Stimulated activated CD4-positive, alpha-beta T cell treated with anti-CD3 and anti-CD28 coated beads, TNF-alpha, amount 100 ng/mL, for 48 hours (primary cell): ENCODE data around the gene NKAIN2.

Experiments used
- DNase-seq, 3 donors: peaks; one replicate each; pipeline ENCODE4 v3.0.0-alpha.2; 2020; ENCODE audit warnings: low read depth in 3 of 3

The NKAIN2 gene

GRCh38 chr6:124822204-124822613 is 1018.5 kb downstream of the NKAIN2 start:
- DNase-seq, result no peak

DNA sequence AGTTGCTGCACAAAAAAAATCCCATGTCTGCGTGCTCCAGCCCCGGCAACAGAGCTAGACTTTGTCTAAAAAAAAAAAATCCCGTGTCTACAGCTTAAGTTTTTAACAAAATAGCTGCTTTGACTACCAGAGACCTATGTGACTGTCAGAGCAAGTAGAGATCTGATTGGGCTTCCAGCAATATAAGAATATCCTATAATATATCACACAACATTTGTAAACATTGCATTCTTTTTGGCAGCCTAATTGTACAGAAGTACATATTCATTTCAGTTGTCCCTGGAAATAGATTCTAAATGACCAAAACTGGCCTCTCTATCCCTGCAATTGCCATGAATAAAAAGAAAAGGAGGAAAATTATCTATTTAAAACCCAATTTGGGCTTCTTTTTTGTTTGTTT is 1019.1 kb downstream of the NKAIN2 start:
- DNase-seq, result no peak

DNA sequence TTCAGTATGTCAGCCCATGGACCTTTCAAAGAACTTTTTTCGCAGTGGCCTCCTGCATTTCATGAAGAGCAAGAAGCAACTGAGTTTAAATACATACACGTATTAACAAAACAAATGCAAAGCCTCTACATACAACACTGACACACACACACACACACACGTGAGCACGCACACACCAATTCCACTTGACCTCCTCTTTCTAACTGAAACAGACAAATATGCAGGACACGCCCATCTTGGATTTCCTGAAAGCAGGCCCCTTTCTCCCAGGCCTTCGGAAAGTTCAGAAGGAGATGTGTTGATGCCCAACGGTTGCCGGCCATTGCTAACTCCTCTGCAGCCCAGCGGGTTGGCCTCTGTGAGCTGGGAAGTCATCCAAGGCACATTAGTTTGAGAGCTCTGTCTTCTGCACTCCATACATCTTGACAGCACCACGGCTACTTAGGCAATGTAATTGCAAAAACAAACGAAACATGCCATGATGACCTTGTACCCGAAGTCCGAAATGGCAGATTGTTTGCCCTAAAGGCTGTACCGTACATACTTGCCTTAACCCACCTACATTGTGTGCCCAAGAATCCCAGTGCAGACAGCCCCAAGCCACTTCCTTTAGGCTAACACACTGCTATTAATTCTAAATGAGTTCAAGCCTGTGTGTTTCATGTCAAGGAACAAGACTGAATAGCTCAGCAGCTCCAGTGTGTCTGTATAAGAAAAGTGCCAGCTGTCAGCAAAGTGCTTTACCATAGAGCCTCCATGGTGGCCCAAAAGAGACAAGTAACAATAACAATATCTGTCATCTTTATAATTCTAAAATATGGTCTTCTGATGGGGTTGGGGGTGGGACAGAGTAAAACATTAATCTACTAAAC is 1019.8 kb downstream of the NKAIN2 start:
- no peak for DNase-seq

DNA sequence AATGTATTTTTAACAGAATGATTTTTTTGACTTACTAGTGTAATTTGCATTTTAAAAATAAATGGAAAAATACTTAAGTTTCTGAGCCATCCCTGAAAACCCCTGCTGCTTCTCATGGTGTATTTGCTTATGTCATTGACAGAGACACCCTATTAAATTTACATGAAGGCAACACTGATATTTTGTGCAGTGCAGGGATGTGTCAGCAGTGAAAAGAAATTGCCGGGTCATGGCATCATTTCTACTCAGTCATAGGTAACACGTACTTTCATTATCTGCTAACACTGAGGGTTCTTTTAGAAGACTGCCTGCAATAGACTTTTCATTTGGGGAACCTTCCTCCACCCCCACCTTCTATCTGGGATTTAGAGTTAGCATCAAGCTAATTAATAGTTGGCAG is 1021.9 kb downstream of the NKAIN2 start:
- no peak for DNase-seq

DNA sequence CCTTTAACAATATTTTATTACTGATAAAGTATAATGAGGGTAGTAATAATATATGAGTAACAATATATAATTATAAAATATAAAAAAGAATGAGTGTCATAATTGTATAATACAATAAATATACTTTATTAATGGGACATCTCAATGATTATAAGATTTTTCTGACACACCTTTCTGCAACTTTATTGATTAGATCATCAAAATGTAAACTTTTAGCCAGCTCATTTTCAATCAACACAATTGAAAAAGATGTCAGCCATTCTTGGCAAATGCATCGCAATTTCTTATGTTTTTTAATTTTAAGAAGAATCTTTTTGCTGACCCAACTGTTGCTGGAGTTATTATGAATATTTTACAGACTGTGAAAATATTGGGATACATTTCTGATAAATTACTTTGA is 1026.2 kb downstream of the NKAIN2 start:
- DNase-seq, result no peak

DNA sequence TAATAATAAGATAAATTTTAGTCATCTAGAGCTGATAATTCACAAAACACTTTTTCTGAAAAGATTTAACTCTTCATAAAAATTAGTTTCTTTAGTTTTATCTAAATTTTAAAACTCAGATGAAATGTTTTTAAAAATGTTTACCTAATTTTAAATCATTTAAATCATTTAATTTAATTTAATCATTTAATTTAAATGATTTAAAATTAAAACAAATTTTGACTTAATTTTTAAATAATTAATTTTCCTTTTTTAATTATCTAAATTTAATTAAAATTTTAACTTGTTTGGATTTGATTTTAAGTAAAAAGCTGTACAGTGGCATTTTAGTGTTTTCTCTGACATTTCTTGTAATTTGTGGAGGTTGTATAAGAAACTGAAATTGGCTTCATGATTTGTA is 1026.8 kb downstream of the NKAIN2 start:
- no peak for DNase-seq

DNA sequence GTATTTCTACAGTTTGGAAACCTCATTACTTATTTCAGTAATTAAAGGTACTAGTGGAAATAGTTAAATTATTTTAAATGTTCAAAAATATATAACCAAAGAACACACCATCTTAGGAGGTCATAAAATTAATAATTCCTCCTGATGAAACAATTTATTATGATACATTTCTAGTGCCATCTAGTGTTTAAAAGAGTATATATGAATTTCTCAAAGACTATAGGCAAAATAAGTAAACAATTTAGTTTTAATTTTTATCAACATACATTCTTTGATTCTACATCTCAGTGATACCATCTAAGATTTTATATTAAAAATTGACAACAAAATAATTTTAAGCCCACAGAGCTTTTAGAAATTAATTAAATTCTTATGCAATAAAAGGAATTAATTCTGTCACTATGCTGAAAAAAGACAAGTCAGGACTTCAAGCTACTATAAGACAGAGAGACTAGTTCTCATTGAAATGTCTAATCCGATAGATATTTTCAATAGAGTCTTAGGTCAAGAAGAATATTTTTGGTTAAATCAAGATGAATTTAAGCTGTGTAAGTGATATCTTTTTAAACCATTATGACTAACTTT is 1050.8 kb downstream of the NKAIN2 start:
- no peak for DNase-seq

DNA sequence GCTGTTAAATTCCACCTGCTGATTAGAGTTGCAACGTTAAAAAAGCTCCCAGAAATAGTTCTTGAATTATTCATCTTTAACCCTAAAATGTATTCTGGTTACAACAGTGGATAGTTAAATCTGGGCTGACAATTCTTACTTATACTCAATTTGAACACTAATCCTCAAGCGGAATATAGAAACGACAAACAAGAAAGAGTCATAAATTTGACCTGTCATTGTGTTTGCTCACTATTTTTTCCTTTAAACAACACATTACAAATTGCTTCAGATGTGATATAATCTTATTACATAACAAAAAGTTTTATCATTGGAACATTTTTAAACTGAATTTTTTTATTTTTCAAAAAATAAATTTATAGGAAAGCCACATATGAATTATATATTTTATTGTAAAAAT is 1054.1 kb downstream of the NKAIN2 start:
- no peak for DNase-seq

DNA sequence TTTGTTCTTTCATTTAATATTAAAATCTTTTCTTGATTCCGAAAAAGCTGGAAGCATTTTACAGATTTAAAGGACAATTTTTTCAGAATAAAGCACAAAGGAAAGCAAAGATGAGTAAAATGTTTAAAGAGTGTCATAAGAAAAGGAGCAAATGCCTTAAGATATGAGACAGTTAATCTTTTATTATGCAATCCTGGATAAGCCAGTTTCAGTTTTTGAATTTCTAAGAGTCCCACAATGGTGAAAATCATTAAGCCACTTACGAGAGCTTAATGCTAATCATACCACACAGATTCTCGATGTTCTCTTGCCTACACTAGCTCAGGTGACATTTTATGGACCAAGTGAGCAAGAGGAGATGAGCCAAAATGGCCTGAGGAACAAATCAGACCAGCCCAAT is 1054.9 kb downstream of the NKAIN2 start:
- no peak for DNase-seq

- no peak for DNase-seq
Measured at GRCh38 chr6:124859366-124859765, 1055.7 kb downstream of the NKAIN2 start.

DNA sequence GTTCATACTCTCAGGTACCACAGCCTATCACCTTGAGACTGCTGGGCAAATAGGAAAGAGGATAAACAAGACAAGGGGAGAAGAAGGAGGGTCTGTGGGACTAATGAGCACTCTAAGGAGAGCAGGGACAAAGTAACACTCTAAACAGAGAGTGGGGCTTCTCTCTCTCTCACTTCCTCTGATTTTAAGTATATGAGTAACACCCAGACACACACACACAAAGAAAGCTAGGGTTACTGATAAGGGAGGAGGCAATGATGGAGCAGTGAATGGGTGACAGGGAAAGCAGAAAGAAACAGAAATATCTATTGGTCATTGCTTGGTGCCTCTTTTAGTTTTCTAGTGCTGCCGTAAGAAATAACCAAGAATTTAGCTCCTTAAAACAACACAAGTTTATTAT is 1062.4 kb downstream of the NKAIN2 start:
- no peak for DNase-seq

DNA sequence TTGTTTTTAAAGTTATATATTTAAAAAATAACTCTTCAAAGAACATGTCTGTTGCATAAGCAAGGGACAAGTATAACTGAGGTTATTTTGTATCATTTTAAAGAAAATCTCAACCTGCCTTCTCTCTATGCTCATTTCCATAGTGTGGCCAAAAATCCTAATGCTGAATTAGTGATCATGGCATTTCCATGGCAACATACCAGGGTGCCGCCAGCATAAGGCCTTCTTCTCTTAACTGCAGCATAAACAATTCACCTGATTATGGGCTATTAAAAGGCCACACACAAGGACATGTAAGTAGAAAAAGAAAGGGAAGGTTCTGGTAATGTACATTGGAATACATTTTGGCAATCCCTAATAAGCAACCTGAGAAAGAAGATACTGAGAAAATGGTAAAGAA is 1063.5 kb downstream of the NKAIN2 start:
- no peak for DNase-seq

DNA sequence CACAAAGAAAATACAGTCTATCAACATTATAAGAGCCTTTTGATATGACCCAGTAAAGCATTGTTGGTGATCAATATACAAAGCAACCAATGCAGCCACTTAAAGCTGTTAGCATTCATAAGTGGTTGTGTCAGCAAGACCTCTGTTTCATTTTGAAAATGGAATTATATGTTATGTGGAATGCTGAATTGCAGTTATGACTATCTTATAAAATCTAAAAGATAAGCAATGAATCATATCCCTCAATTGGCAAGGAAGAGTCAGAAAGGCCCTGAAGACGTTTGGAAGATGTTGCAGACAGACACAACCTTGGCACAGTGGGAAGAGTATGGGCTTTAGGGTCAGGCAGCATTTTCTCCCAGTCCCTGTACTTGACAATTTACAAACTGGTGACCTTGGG is 1064.8 kb downstream of the NKAIN2 start:
- DNase-seq, result no peak

DNA sequence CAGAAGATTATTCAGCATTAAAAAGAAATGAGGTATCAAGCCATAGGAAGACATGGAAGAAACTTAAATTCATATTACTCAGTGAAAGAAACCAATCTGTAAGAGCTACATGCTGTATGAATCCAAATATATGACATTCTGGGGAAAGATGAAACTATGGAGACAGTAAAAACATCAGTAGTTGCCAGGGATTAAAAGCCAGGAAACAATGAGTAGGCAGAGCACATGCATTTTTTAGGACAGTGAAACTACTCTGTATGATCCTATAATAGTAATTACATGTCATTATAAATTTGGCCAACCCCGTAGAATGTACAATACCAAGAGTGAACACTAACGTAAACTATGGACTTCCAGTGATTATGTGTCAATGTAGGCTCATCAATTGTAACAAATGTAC is 1065.8 kb downstream of the NKAIN2 start:
- DNase-seq, result no peak

DNA sequence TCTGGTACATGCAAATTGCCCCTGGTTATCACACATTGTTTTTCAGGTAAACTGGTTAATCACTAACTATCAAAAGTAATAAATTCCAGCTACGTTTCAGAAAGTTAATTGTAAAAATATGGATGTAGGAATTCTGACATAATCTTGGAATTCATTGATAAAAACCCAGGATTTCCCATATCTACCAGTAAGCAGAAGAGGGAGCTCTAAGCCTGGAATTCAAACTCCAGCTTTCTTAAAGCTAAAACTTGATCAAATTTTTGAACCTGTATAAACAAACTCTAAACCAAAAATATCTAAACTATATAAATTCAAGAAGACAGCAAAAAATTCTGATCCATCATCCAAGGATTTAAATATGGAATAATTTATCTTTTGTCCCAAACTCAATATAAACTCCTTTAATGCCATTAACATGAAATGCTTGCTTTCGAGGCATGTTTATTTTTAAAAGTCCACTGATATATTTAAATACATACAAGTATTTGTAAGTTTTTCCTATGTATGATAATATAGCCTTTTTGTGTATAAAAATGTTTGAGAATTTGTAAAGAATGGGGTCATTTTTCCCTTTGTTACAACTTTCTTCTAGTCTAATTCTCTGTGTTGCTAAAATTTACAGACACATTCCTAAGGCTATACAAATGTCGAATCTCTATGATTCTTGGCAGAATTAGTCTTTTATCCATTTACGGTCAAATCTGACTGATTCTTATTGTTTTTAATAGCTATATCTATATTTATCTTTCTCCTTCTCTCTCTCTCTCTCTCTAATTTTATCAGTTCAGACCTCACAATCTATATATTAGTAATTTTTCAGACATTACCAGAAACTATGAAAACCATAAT is 1067.2 kb downstream of the NKAIN2 start:
- no peak for DNase-seq

DNA sequence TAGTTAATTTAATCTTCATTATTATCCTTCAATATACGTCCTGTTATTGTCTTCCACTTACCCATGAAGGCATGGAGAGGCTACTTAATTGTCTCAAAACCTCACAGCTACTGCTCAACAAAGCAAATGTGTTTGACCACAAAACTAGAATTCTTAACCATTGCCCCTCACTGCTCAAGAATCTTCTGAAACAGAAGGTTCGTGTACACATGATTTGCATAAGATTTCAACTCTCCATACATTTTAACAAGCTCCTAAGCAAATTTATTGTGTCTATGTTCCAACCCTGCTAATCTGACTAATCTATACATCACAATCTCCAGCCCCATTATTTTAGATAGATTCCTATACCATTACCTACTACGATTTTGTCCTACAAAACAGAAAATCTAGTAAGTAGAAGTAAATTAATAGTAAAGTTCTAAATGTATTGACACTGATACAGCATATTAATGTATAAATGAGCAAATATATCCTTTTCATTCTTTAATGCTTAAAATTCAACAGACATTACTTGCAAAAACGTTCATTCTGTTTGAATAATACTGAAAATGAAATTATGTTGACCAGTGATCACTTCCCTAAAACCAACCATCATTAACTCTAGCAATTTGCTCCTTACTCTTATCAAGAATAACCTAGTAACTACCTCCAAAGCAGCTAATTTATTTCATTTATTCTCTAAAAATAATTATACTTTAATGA is 1068.8 kb downstream of the NKAIN2 start:
- no peak for DNase-seq

DNA sequence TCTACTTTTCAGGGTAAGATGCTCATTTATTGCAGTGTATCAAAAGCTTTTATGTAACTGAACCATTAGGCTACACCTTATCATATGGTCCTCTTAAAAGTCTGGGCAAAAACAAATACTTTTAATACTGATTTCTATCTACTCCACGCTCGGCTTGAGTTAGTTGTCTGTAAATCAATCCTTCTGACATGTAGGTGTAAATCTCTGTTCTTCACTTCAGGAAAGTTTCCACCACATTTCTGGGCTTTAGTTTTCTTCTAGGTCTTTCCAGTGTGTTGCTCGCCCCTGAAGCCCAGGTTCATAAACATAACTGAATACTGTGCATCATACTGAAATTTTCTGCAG is 1069.4 kb downstream of the NKAIN2 start:
- no peak for DNase-seq
